Head of caudate nucleus (tissue), 42 donors: Measurements from ENCODE around the gene TNRC18.
"Not testable (repeated sequence)": the region's sequence is repeated elsewhere in the genome, so short reads cannot be mapped to it uniquely, and the experiment has no call there.

ENCODE experiments used
- DNase-seq, 42 donors: peaks; one replicate each; pipeline versions ENCODE4 v3.0.0 to v3.0.0-alpha.2; 2020 to 2021; ENCODE audit warnings: mixed read lengths in 7 of 42
- intact Hi-C: fragments of 100-400 bp; cut with DNase I; formaldehyde crosslinking; loops from one replicate; pipeline ENCODE4 v1.15.0; 2022

The TNRC18 gene

DNA sequence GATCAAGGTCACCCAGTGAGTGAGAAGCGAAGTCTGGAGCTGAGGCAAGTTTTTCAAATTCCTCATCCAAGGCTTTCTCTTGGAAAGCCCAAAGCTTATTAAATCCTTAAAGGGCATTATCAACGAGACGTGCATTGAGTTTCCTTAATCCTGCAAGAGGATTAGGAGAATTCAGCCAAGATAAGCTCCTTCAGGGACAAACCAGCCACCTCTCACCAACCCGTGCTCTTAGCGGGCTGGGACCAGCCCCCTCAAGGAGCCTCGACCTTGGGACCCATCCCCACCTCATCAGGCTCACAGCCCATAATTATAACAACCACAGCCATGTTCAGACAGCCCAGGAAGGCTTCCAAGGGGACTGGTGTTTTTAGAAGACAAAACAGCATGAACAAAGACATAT is 152.8 kb downstream of the TNRC18 start:
- DNase-seq: no peak
- intact Hi-C loops: no loop called here

DNA sequence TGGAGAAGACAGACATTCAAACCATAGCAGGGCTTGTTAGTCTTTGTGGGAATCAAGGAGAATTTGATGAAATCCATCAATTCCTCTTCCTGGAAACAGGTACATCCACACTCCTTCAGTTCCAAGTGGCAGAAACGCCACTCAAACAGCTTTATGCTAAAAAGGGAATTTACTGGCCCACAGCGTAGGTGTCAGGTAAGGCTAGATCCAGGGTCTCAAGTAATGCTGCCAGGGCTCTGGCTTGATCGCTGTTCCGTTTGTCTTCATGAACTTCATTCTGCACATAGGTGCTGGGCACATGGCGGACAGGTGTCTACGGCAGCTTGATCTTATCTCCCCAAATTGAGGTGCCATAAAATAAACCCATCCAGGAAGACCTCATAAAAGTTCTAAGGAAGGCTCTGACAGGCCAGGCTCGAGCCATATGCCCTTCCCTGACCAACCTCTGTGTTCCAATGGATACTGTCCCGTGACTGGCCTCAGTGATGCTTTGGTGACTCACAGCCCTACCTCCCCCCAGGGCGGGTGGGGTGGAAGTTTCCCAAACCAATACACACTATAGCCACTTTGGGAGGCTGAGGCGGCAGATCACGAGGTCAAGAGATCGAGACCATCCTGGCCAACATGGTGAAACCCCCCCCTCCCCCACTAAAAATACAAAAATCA is 153.5 kb downstream of the TNRC18 start:
- intact Hi-C loops, DNase-seq: not testable (repeated sequence)

DNA sequence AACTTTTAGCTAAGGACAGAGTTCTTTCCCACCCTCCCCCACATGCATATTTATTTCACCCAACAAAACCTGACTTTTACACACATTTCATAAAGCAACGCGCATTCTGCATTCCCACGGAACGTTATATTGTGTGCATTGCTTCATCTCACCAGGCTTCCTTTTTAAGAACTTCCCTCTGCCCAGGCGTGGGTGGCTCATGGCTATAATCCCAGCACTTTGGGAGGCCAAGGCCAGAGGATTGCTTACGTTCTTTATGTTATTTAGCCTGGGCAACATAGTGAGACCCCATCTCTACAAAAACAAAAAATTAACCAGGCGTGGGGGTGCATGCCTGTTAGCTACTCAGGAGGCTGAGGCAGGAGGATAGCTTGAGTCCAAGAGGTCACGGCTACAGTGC is 155.8 kb downstream of the TNRC18 start:
- DNase-seq, intact Hi-C loops: not testable (repeated sequence)

DNA sequence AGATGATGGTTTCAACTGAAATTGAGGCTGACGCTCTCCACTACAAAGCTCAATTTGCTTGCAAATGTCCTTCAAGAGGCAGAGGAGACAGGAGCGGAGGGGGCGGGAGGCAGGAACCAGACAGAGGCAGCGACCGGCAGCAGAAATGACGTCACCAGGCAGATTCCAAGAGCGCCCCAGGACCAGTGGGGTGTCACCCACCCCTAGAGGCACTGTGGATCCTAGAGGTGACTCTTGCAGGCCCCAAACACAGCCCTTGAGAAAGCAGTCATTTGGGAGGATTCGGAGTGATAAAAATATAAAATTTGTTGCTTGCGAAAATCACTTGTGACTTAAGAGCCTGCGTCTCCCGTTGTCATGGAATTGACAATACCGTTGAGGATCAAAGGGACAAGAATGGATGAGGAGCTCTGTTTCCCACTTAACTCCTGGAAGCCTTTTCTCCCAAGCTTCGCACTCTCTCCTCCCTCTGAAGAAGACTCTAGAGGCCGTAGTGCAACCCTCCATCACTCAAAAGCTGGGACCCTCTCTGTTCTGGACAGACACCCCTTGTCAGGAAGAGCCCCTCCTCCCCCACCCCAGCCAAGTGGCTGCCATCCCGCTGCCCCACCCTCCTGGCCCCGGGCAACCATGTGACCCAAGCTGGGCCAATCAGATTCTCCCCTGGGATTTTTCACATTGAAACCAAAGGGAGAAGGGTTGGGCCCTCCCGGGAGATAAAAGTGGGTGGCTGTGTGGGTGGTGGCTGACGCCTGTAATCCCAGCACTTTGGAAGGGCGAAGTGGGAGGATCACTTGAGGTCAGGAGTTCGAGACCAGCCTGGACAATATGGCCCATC is 157.2 kb downstream of the TNRC18 start:
- intact Hi-C loops: no loop called here
- peak in 11 of 42 donors; percentile 13 to 68 (median 29) for DNase-seq

DNA sequence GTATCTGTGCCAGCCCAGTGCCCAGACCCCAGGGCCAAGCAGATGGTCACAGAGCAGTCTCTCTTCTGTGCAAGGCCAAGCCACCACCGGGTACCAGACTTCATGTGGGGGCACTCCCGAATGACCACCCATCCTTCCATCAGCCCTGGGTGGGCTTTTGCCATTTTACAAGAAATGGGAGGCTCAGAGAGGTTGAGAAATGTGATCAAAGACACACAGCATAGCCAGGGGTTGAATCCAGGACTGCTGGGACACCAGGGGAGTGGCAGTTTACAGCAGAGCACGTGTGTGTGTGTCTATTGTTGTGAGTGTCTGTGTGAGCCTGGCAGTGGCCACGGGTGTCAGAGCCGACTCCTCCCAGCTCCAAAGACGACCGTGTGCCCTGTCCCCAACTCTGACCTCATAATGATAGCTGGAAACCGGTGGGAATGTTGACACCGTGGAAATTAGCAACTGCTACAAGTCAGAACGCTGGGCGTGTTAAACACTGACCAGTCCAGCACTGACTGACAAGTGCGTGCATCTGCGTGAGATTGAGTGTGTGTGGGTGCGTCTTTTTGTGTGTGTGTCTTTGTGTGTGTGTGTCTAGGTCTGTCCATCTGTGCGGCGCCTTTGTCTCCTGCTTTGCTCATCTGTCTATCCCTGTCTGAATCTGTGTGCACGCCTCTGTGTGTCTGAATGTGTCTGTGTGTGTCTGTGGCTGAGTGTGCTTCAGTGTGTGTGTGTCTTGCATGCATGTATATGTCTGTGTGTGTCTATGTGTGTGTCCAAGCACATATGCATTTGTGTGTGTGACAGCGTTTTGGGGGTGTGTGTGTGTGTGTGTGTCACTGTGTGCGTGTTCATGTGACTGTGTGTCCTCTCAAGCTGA is 158.1 kb downstream of the TNRC18 start:
- no peak for DNase-seq
- intact Hi-C loops: no loop called here

DNA sequence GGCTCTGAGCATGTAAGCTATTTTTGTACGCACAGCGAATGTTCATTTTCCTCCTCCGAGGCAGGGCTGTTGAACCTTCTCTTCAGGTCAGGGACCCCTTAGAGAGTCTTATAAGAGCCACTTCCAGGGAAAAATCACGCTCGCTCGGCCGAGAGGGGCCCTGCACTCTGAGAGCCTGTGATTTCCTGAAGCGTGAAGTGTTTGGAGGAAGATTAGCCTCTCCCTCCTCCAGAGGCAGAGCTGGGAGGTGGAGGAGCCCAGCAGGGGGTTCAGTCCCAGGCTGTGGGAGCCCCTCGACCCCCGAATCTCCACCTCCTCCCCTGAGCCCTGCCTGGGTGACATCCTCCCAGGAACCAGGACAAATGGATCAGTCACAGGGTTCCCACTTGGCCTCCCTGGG is 160.6 kb downstream of the TNRC18 start:
- DNase-seq, intact Hi-C loops: not testable (repeated sequence)

DNA sequence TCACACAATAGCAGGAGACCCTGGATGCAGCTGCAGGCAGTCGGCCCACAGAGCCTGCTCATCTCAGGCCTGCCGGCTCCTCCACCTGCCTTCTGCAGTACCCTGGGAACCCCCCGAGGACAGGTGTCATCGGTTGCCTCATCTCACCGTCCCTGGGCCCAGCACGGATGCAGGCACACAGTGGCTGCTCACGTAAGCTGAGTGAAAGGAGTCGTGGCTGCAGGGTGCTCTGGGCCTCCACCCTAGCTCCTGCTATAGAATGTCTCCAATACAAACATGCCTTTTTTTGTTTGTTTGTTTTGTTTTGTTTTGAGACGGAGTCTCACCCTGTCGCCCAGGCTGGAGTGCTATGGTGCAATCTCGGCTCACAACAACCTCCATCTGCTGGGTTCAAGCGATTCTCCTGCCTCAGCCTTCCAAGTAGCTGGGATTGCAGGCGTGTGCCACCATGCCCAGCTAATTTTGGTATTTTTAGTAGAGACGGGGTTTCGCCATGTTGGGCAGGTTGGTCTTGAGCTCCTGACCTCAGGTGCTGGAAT is 163.0 kb downstream of the TNRC18 start:
- DNase-seq, intact Hi-C loops: not testable (repeated sequence)
